H9 (cell line): ENCODE measurements around the gene APLP2. TPM values are rescaled to one million over a fixed set of nuclear protein-coding genes. Genes with fewer than 3 reads are reported as not detected.

Experiments
- DNase-seq: peaks from one replicate; pipeline ENCODE4 v3.0.0-alpha.2; 2017
- H2AFZ ChIP-seq: one replicate; pipeline ENCODE4 v1.6.1; 2013; ENCODE audit warnings: mild to moderate bottlenecking, low read length, control low read depth, moderate library complexity
- H2AK5ac ChIP-seq: 2 replicates; pipeline ENCODE4 v1.6.1; 2013; ENCODE audit warnings: low read length, control low read depth, mixed read lengths; ENCODE audit not compliant: insufficient read length
- H2BK120ac ChIP-seq: one replicate; pipeline ENCODE4 v1.6.1; 2013; ENCODE audit warnings: low read depth, mild to moderate bottlenecking, low read length, control low read depth, inconsistent platforms; ENCODE audit not compliant: poor library complexity, severe bottlenecking
- H2BK12ac ChIP-seq: 2 replicates; pipeline ENCODE4 v1.6.1; 2013; ENCODE audit warnings: low read length, control low read depth, mixed read lengths, low read depth; ENCODE audit not compliant: insufficient read length
- H2BK15ac ChIP-seq: 2 replicates; pipeline ENCODE4 v1.6.1; 2013; ENCODE audit warnings: low read depth, low read length, control low read depth
- H2BK20ac ChIP-seq: one replicate; pipeline ENCODE4 v1.6.1; 2013; ENCODE audit warnings: low read depth, mild to moderate bottlenecking, low read length, control low read depth, inconsistent platforms; ENCODE audit not compliant: poor library complexity, severe bottlenecking
- H2BK5ac ChIP-seq: 2 replicates; pipeline ENCODE4 v1.6.1; 2013; ENCODE audit warnings: low read length, control low read depth, mixed read lengths; ENCODE audit not compliant: insufficient read length
- H3K14ac ChIP-seq: 2 replicates; pipeline ENCODE4 v1.6.1; 2013; ENCODE audit warnings: low read length, control low read depth; ENCODE audit not compliant: insufficient read depth
- H3K18ac ChIP-seq: 2 replicates; pipeline ENCODE4 v1.6.1; 2013; ENCODE audit warnings: low read depth, mild to moderate bottlenecking, mixed read lengths, low read length, control low read depth; ENCODE audit not compliant: insufficient read length
- H3K23ac ChIP-seq: 2 replicates; pipeline ENCODE4 v1.6.1; 2013; ENCODE audit warnings: low read length, control low read depth, mixed read lengths, low read depth; ENCODE audit not compliant: insufficient read length
- H3K23me2 ChIP-seq: 2 replicates; pipeline ENCODE4 v1.6.1; 2013; ENCODE audit warnings: low read depth, mild to moderate bottlenecking, mixed read lengths, low read length, control low read depth; ENCODE audit not compliant: insufficient read length, poor library complexity, severe bottlenecking
- H3K27ac ChIP-seq: 2 replicates; pipeline ENCODE4 v1.5.1; 2013; ENCODE audit warnings: low read length, control low read depth, mixed read lengths, low read depth; ENCODE audit not compliant: insufficient read length
- H3K27me3 ChIP-seq: 2 replicates; pipeline ENCODE4 v1.6.1; 2013; ENCODE audit warnings: low read length, control low read depth, inconsistent platforms; ENCODE audit not compliant: insufficient read depth
- H3K4ac ChIP-seq: 2 replicates; pipeline ENCODE4 v1.6.1; 2013; ENCODE audit warnings: low read depth, mild to moderate bottlenecking, control low read depth, inconsistent platforms, low read length, moderate library complexity
- H3K4me1 ChIP-seq: 2 replicates; pipeline ENCODE4 v1.6.1; 2013; ENCODE audit warnings: low read length, control low read depth, inconsistent platforms; ENCODE audit not compliant: insufficient read depth
- H3K4me2 ChIP-seq: 2 replicates; pipeline ENCODE4 v1.6.1; 2013; ENCODE audit warnings: low read length, control low read depth, mixed read lengths; ENCODE audit not compliant: insufficient read length, insufficient read depth
- H3K56ac ChIP-seq: 2 replicates; pipeline ENCODE4 v1.6.1; 2013; ENCODE audit warnings: low read depth, mild to moderate bottlenecking, mixed read lengths, low read length, control low read depth; ENCODE audit not compliant: insufficient read length
- H3K79me1 ChIP-seq: 2 replicates; pipeline ENCODE4 v1.6.1; 2013; ENCODE audit warnings: low read depth, mild to moderate bottlenecking, moderate library complexity, low read length, control low read depth, inconsistent platforms; ENCODE audit not compliant: insufficient read depth, poor library complexity, severe bottlenecking
- H3K79me2 ChIP-seq: 2 replicates; pipeline ENCODE4 v1.6.1; 2013; ENCODE audit warnings: low read length, control low read depth, inconsistent platforms; ENCODE audit not compliant: insufficient read depth
- H3K9ac ChIP-seq: 2 replicates; pipeline ENCODE4 v1.6.1; 2013; ENCODE audit warnings: low read length, control low read depth, mixed read lengths; ENCODE audit not compliant: insufficient read length; ENCODE audit errors: extremely low read depth
- H3K9me3 ChIP-seq: one replicate; pipeline ENCODE4 v1.6.1; 2013; ENCODE audit warnings: low read depth, low read length, inconsistent platforms; ENCODE audit not compliant: control insufficient read depth
- H3T11ph ChIP-seq: one replicate; pipeline ENCODE4 v1.6.1; 2013; ENCODE audit warnings: mild to moderate bottlenecking, low read length, control low read depth, inconsistent platforms
- H4K20me1 ChIP-seq: one replicate; pipeline ENCODE4 v1.6.1; 2013; ENCODE audit not compliant: control insufficient read depth, insufficient read length, insufficient read depth
- H4K5ac ChIP-seq: 2 replicates; pipeline ENCODE4 v1.6.1; 2013; ENCODE audit warnings: low read depth, mild to moderate bottlenecking, mixed read lengths, low read length, control low read depth; ENCODE audit not compliant: insufficient read length
- H4K8ac ChIP-seq: replicated peaks from 2 replicates; pipeline ENCODE4 v1.6.1; 2013; ENCODE audit warnings: low read length, control low read depth, mixed read lengths, low read depth; ENCODE audit not compliant: insufficient read length
- H4K91ac ChIP-seq: 2 replicates; pipeline ENCODE4 v1.6.1; 2013; ENCODE audit warnings: low read depth, mild to moderate bottlenecking, moderate library complexity, mixed read lengths, low read length, control low read depth; ENCODE audit not compliant: insufficient read length
- H3K27ac Mint-ChIP-seq, 3 experiments: 2 replicates in 2 of 3; 3 replicates in 1 of 3; pipeline ENCODE4 v1.8.0; 2020 to 2021; ENCODE audit warnings: mixed read lengths in 3 of 3, mild to moderate bottlenecking in 1 of 3, moderate library complexity in 1 of 3
- H3K27me3 Mint-ChIP-seq: 2 replicates; pipeline ENCODE4 v1.8.0; 2021; ENCODE audit warnings: low read depth, mild to moderate bottlenecking, moderate library complexity, mixed read lengths
- H3K36me3 Mint-ChIP-seq, 3 experiments: 2 replicates in 2 of 3; 3 replicates in 1 of 3; pipeline ENCODE4 v1.8.0; 2020 to 2021; ENCODE audit warnings: low read depth in 3 of 3, mixed read lengths in 3 of 3; ENCODE audit not compliant: insufficient read depth in 1 of 3
- H3K4me1 Mint-ChIP-seq, 2 experiments: 2 replicates each; pipeline ENCODE4 v1.8.0; 2020; ENCODE audit warnings: mixed read lengths in 2 of 2
- H3K4me3 Mint-ChIP-seq, 2 experiments: 2 replicates in 1 of 2; 3 replicates in 1 of 2; pipeline ENCODE4 v1.8.0; 2020 to 2021; ENCODE audit warnings: mild to moderate bottlenecking in 2 of 2, mixed read lengths in 2 of 2, moderate library complexity in 1 of 2
- H3K9me3 Mint-ChIP-seq, 2 experiments: 2 replicates in 1 of 2; 3 replicates in 1 of 2; pipeline ENCODE4 v1.8.0; 2020; ENCODE audit warnings: mild to moderate bottlenecking in 2 of 2, mixed read lengths in 2 of 2, moderate library complexity in 1 of 2
- CTCF ChIP-seq: fragments of 200-600 bp; sonication (generic); conservative IDR thresholded peaks from 3 replicates; pipeline ENCODE4 v1.8.0; 2021; ENCODE audit warnings: antibody characterized with exemption, mild to moderate bottlenecking
- WGBS: extraction: QIAGEN DNeasy Blood & Tissue Kit; methylation state at CpG from one replicate; pipeline ENCODE4 v1.1.7; 2013; ENCODE audit warnings: missing lambda C conversion rate, low lambda C conversion rate, mixed read lengths; ENCODE audit not compliant: insufficient read length; ENCODE audit errors: extremely low coverage; 5-methylcytosine and 5-hydroxymethylcytosine counted together
- total RNA-seq: library from RNA; stranded (reverse); gene quantifications from 2 replicates; pipeline ENCODE4 v1.2.1, GENCODE V29; 2021

The APLP2 gene
- total RNA-seq, 1 experiment from 2014 or later: 328 TPM

GRCh38 chr11:130100381-130101095, 30.8 kb downstream of the APLP2 start:
- Histone ChIP-seq H3K4me2 (no peak overlapping the region), H4K8ac (no peak overlapping the region), H3K4me1 (no peaks in the 10 kb centered on the region), H3K4ac (no peak overlapping the region), H3K14ac (no peak overlapping the region), H2BK5ac (no peak overlapping the region), H4K5ac (no peak overlapping the region), H3K56ac (no peak overlapping the region), H4K20me1 (no peaks in the 10 kb centered on the region), H3K79me1 (peaks cover 9% of the 10 kb centered on the region), H3K27me3 (no peaks in the 10 kb centered on the region), H3K9ac (no peak overlapping the region), H3K79me2 (peaks cover 22% of the 10 kb centered on the region; the same call in 1 of the 2 replicates), H3T11ph (no peak overlapping the region), H3K23me2 (no peaks in the 10 kb centered on the region), H3K27ac (no peak overlapping the region), H2BK15ac (no peak overlapping the region), H2BK20ac (no peak overlapping the region), H2BK12ac (no peak overlapping the region), H3K23ac (no peak overlapping the region), H3K18ac (no peak overlapping the region), H2AK5ac (no peak overlapping the region), H2BK120ac (no peak overlapping the region), H3K9me3 (no peaks in the 10 kb centered on the region), H4K91ac (no peak overlapping the region), H2AFZ (no peak overlapping the region)
- H3K4me3 Mint-ChIP-seq: no peak overlapping the region
- H3K9me3 Mint-ChIP-seq: no peaks in the 10 kb centered on the region
- TF ChIP-seq CTCF: no peak
- H3K4me1 Mint-ChIP-seq: peaks cover 14 to 16% of the 10 kb centered on the region in 2 experiments
- DNase-seq: no peak
- H3K36me3 Mint-ChIP-seq: peaks cover 0 to 4% (median 0%) of the 10 kb centered on the region in 3 experiments; a peak in 3 of 7 replicates
- H3K27me3 Mint-ChIP-seq: no peaks in the 10 kb centered on the region
- no CpG with 5 or more reads among the region's 5 CpGs for WGBS
- no peak overlapping the region for H3K27ac Mint-ChIP-seq
